MCF 10A (cell line): ENCODE results near the gene TICAM2. TPM values are rescaled to one million over a fixed set of nuclear protein-coding genes. Genes with fewer than 3 reads are reported as not detected.

Source experiments
- BruUV-seq: library from RNA; stranded (reverse); fragments of 400-500 nt; replicated peaks from 2 replicates; lab custom pipeline; 2021; lab: Mats Ljungman, UMichigan
- CTCF ChIA-PET: fragments of 300-600 bp; sonication (Branson Sonifier 250); formaldehyde crosslinking; extraction: SDS; loops from one replicate; lab custom pipeline; 2021; ENCODE audit warnings: antibody characterized with exemption, inconsistent platforms; lab: Yijun Ruan, JAX
- POLR2A ChIA-PET: fragments of 300-600, 350-650 bp; sonication (Branson Sonifier 250); formaldehyde crosslinking; extraction: SDS; loops from one replicate; lab custom pipeline; 2020; ENCODE audit warnings: antibody characterized with exemption, inconsistent platforms; lab: Yijun Ruan, JAX
- DNase-seq: peaks from one replicate; pipeline ENCODE4 v3.0.0-alpha.2; 2018; ENCODE audit not compliant: unreplicated experiment
- H3K27ac Mint-ChIP-seq: one replicate; pipeline ENCODE4 v1.8.0; 2022; ENCODE audit warnings: mild to moderate bottlenecking, low read depth, mixed read lengths; ENCODE audit not compliant: unreplicated experiment
- H3K27me3 Mint-ChIP-seq: one replicate; pipeline ENCODE4 v1.8.0; 2022; ENCODE audit warnings: mixed read lengths; ENCODE audit not compliant: insufficient read depth, unreplicated experiment
- H3K36me3 Mint-ChIP-seq: one replicate; pipeline ENCODE4 v1.8.0; 2022; ENCODE audit warnings: mild to moderate bottlenecking, moderate library complexity, mixed read lengths; ENCODE audit not compliant: insufficient read depth, unreplicated experiment
- H3K4me1 Mint-ChIP-seq: one replicate; pipeline ENCODE4 v1.8.0; 2022; ENCODE audit warnings: mixed read lengths; ENCODE audit not compliant: insufficient read depth, unreplicated experiment
- H3K4me3 Mint-ChIP-seq: one replicate; pipeline ENCODE4 v1.8.0; 2022; ENCODE audit warnings: mild to moderate bottlenecking, moderate library complexity, mixed read lengths; ENCODE audit not compliant: unreplicated experiment
- H3K9me3 Mint-ChIP-seq: one replicate; pipeline ENCODE4 v1.8.0; 2022; ENCODE audit warnings: mixed read lengths; ENCODE audit not compliant: unreplicated experiment
- CTCF ChIP-seq: fragments of 200-600 bp; IDR thresholded peaks from one replicate; pipeline ENCODE4 v1.8.0; 2022; ENCODE audit warnings: antibody characterized with exemption, mild to moderate bottlenecking; ENCODE audit not compliant: unreplicated experiment
- intact Hi-C: fragments of 100-400 bp; cut with micrococcal nuclease; formaldehyde crosslinking; loops from 2 replicates; pipeline ENCODE4 v1.14.1; 2022
- total RNA-seq: library from RNA; stranded (reverse); gene quantifications from 2 replicates; pipeline ENCODE4 v1.2.3, GENCODE V29; 2022

Gene TICAM2
- total RNA-seq, 1 experiment from 2014 or later: 3.7 TPM

- Mint-ChIP-seq H3K9me3 (no peaks in the 10 kb centered on the region), H3K4me3 (no peak overlapping the region), H3K27me3 (no peaks in the 10 kb centered on the region), H3K4me1 (no peaks in the 10 kb centered on the region), H3K36me3 (no peaks in the 10 kb centered on the region), H3K27ac (no peak overlapping the region)
- ChIA-PET POLR2A (interaction anchor here (0.6 kb wide), 1 partner anchor 420 kb away, joined by 3 read pairs; no protein-coding TSS in a partner anchor), CTCF (interaction anchor here (0.6 to 1.0 kb wide), 9 partner anchors 11 to 278 kb away, joined by 3 to 5 read pairs (median 3); no protein-coding TSS in a partner anchor)
- DNase-seq: no peak
- intact Hi-C loops: loop anchor here (5.0 kb wide), 1 partner anchor 43 kb away; the partner anchor contains the start of gene FEM1C
- BruUV-seq: no TSS peak
- TF ChIP-seq CTCF: no peak
Measured at GRCh38 chr5:115585265-115585664, 17.0 kb downstream of the TICAM2 start.

GRCh38 chr5:115584501-115584900 is 17.8 kb downstream of the TICAM2 start:
- H3K4me1 Mint-ChIP-seq: no peaks in the 10 kb centered on the region
- H3K9me3 Mint-ChIP-seq: no peaks in the 10 kb centered on the region
- BruUV-seq: no TSS peak
- H3K36me3 Mint-ChIP-seq: no peaks in the 10 kb centered on the region
- H3K27ac Mint-ChIP-seq: no peak overlapping the region
- H3K27me3 Mint-ChIP-seq: no peaks in the 10 kb centered on the region
- POLR2A ChIA-PET: interaction anchor here (0.6 kb wide), 1 partner anchor 421 kb away, joined by 3 read pairs; no protein-coding TSS in a partner anchor
- CTCF ChIA-PET: interaction anchor here (0.6 to 1.7 kb wide), 8 partner anchors 10 to 275 kb away, joined by 3 to 10 read pairs (median 3); no protein-coding TSS in a partner anchor
- intact Hi-C loops: no loop called here
- no peak overlapping the region for H3K4me3 Mint-ChIP-seq
- no peak for DNase-seq
- no peak for TF ChIP-seq CTCF

GRCh38 chr5:115583474-115583873 is 18.8 kb downstream of the TICAM2 start:
- Mint-ChIP-seq H3K36me3 (no peaks in the 10 kb centered on the region), H3K4me3 (no peak overlapping the region), H3K27me3 (no peaks in the 10 kb centered on the region), H3K4me1 (no peaks in the 10 kb centered on the region), H3K9me3 (no peaks in the 10 kb centered on the region), H3K27ac (no peak overlapping the region)
- BruUV-seq: no TSS peak
- CTCF ChIA-PET: interaction anchor here (0.6 to 1.7 kb wide), 4 partner anchors 9 to 274 kb away, joined by 3 to 10 read pairs (median 4); no protein-coding TSS in a partner anchor
- intact Hi-C loops: no loop called here
- TF ChIP-seq CTCF: no peak
- DNase-seq: peak; percentile 38
- POLR2A ChIA-PET: no interaction called here

- intact Hi-C loops: no loop called here
- ChIA-PET CTCF (interaction anchor here (0.6 to 1.8 kb wide), 5 partner anchors 8 to 272 kb away, joined by 3 to 5 read pairs (median 3); no protein-coding TSS in a partner anchor), POLR2A (interaction anchor here (0.7 kb wide), 1 partner anchor 277 kb away, joined by 3 read pairs; no protein-coding TSS in a partner anchor)
- H3K36me3 Mint-ChIP-seq: no peaks in the 10 kb centered on the region
- DNase-seq: no peak
- no TSS peak for BruUV-seq
- no peak overlapping the region for H3K27ac Mint-ChIP-seq
- no peaks in the 10 kb centered on the region for H3K27me3 Mint-ChIP-seq
- no peak overlapping the region for H3K4me3 Mint-ChIP-seq
- peaks cover 6% of the 10 kb centered on the region for H3K4me1 Mint-ChIP-seq
- peaks cover 9% of the 10 kb centered on the region for H3K9me3 Mint-ChIP-seq
- TF ChIP-seq CTCF: no peak
Measured at GRCh38 chr5:115580941-115581340, 21.3 kb downstream of the TICAM2 start.
